Raji (cell line): ENCODE measurements around the gene FAXC.

Experiments used
- POLR2A ChIP-seq: IDR thresholded peaks from 2 replicates; pipeline ENCODE4 v1.6.1; 2011; ENCODE audit warnings: low read depth, low read length, control low read depth; ENCODE audit not compliant: insufficient read depth

The FAXC gene

DNA sequence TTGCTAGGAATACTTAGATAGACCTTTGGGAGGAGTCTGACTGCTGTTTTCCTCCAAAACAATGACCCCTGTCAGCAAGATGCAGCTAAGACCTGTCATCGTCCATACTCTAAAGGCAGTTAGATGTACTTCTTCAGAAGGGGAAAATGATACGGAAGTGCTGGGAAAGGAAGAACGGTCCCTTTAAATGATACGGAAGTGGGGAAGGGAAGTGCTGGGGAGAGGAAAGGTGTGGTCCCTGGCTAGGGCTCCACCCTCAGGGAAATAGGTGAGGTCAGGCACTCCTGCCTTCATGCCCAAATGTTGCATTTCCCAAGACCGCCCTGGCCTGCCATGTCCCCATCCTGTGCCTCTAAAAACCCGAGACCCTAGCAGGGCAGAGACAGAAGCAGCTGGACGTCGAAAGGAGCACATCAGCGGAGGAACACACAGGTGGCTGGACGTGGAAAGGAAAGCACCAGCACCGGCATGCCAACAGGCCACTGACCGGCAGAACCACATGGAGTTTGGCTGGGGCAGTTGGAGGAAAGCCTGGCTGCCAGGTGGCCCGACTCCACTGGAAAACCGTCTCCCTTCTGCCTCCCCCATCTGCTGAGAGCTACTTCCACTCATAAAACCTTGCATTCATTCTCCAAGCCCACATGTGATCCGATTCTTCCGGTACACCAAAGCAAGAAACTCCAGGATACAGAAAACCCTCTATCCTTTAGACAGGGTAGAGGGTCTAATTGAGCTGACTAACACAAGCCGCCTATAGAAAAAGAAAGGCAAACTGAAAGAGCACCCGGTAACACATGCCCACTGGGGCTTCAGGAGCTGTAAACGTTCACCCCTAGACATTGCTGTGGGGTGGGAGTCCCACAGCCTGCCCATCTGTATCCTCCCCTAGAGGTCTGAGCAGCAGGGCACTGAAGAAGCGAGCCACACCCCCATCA lies 94.6 kb downstream of the FAXC start:
- no peak for TF ChIP-seq POLR2A

DNA sequence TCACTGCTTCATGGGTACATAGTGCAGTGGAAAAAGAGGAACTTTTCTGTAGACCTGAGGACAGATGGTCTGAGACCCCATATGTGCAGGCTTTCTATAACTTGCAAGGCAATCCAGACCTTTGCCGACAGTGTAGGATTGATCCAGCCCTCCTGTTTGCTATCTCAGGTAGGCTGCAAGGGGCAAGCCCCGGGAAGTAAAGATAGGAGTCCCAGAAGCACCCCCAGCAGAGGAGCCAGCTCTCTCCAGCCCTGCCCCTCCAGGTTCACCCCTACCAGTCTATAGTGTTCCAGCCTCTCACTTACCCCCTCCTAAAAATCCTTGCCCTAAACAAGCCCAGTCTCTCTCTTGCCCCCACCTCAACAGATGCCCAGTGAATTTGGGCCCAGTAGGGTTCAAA lies 96.2 kb downstream of the FAXC start:
- no peak for TF ChIP-seq POLR2A

DNA sequence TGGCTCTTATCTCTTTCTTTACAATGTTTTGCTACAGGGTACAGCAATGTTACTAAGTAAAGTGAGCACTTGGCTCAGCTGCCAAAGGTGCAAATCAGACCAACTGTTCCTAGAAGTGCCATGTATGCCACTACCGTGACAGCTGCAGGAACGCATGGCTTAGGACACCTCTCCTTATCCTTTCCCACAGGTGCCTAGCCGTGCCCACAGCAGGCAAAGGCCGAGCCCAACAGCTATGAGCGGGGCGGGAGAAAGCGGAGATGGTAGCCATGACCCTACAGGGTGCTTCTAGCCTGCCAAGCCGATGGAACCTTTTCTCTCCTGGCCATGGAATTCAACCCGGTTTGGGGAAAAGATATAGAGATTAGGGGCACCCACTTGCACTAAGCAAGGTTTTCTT lies 97.1 kb downstream of the FAXC start:
- TF ChIP-seq POLR2A: no peak

DNA sequence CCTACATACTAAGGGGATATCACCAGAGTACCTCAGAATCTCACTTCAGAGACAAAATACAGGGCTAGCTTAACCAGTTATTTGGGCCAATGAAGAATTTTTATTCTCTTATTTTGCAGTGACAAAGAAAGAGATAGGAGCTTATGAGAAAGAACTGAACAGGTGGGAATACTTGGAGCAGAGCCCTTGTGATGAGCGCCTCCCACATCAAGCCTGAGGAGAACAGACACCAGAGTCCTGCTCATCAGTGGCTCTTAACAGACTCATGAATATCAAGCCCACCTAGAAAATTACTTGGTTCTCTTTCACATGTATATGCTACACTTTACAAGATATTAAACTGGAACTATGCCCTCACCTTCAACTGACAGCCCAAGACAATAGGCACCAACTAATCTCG lies 99.0 kb downstream of the FAXC start:
- no peak for TF ChIP-seq POLR2A

DNA sequence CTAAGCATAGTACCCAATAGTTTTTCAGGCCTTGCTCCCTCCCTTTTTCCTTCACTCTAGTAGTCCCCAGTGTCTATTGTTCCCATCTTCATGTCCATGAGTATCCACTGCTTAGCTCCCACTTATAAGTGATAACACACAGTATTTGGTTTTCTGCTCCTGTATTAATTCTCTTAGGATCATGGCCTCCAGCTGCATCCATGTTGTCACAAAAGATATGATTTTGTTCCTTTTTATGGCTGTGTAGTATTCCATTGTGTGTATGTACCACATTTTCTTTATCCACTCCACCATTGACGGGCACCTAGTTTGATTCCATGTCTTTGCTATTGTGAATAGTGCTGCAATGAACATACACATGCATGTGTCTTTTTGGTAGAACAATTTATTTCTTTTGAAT lies 102.9 kb downstream of the FAXC start:
- TF ChIP-seq POLR2A: no peak

DNA sequence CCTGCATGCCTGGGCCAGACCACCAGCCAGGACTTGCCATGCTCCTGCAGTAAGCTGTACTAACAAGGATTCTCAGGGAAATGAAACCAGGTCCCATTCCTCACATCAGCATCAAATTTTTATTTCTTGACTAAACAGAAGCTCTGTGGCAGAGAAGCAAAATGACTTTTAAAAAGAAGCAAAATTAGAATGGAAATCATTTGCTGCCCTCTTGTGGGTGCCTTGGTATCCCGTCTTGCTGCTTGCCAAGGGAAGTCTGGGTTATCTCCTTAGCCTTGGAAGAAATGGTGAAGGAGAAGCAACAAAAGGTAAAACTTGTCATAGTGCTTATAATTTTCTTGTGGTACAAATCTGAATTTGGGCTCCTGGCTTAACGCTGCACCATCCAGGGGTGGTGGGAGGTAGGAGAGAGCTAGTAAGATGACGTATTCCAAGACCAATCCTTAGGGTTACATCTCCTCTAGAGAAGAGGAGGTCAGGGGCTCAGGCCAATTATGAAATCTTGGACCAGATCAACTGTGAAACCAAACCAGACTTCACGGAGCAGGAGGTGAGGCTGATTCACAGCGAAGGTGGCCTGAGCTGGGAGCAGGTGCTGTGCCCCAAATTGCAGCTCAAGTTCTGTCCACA lies 107.5 kb downstream of the FAXC start:
- TF ChIP-seq POLR2A: no peak

DNA sequence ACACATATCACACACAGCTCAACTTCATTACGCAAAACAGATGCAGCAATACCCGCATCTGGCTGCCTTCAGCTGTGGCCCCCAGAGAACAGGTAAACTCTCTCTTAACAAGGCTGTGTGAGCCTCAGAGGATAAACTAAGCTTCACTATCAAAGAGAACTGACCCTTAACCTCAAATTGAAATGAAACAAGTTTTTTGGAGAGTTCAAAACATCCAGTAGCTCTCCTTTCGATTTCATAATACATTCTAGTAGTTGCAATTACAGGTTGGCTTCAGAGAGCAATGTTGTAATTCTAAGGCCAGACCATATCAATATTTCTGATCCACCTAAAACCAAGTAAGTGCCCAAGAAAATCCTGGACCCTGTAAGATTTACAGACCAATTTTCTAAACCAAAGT lies 113.5 kb downstream of the FAXC start:
- TF ChIP-seq POLR2A: no peak

DNA sequence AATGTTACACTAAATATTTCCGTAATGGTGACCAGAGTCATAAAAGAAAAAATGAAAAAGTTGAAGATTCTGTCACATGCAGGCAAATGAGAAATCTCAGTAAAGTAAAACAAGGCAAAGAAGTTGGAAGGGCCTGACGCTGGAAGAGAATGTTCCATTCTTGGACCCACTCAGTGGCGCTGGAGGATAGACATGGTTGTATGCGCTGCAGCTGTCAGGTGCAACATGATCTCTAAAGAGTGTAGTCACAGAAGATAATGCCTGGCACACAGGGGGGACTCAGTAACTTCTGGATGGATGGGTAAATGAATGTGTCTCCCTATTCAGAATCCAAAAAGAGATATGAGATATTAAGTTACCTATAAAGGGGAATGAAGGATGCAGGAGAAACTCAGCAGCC lies 116.3 kb downstream of the FAXC start:
- TF ChIP-seq POLR2A: no peak

DNA sequence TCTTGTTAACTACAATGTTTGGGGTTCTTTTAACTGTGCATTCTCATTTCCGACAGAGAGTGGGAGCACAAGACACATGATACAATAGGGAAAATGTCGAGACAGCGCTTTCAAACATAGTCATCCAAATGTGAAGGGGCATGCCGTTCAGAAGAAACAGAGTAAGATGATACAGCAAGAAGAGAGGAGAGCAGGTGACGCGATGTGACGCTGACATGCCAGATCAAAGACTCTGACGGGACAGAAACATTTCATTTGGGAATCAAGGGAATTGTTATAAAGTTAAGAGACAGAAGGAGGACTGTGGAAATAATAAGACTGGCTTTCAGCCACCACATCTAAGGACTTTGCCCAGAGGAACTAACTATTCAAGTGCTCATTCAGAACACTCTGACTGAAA lies 117.4 kb downstream of the FAXC start:
- TF ChIP-seq POLR2A: no peak

DNA sequence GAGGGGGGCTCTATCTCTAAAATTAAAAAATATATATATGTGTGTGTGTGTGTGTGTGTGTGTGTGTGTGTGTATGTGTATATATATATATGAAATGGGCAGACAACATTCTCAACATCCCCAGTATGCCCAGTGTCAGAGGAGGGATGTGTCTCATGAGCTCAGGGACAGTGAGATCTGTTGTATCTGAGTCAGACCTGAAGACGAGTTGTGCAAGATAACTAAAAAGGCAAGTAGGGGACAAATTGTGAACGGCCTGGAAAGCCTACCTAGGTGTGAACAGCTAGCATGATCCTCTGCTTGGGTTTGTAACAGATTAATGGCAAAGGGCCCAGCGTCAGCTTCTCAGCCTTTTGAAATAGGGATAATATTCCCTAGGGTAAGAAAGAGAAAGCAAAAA lies 124.3 kb downstream of the FAXC start:
- no peak for TF ChIP-seq POLR2A
